HG03575 (cell line): ENCODE measurements around the gene MPV17.
"Not testable (repeated sequence)": the region's sequence is repeated elsewhere in the genome, so short reads cannot be mapped to it uniquely, and the experiment has no call there.

Source experiments
- ATAC-seq: cut with Tn5 transposase; IDR thresholded peaks from one replicate; pipeline ENCODE4 v1.9.1; 2021; ENCODE audit not compliant: unreplicated experiment, insufficient number of reproducible peaks, low FRiP score; ENCODE audit errors: extremely low read depth

The MPV17 gene

GRCh38 chr2:27322766-27323595, at the start of gene MPV17:
TSS of gene MPV17 (minus strand) at chr2:27323097. CDS start at chr2:27322517, 580 bp downstream.
- no peak for ATAC-seq

DNA sequence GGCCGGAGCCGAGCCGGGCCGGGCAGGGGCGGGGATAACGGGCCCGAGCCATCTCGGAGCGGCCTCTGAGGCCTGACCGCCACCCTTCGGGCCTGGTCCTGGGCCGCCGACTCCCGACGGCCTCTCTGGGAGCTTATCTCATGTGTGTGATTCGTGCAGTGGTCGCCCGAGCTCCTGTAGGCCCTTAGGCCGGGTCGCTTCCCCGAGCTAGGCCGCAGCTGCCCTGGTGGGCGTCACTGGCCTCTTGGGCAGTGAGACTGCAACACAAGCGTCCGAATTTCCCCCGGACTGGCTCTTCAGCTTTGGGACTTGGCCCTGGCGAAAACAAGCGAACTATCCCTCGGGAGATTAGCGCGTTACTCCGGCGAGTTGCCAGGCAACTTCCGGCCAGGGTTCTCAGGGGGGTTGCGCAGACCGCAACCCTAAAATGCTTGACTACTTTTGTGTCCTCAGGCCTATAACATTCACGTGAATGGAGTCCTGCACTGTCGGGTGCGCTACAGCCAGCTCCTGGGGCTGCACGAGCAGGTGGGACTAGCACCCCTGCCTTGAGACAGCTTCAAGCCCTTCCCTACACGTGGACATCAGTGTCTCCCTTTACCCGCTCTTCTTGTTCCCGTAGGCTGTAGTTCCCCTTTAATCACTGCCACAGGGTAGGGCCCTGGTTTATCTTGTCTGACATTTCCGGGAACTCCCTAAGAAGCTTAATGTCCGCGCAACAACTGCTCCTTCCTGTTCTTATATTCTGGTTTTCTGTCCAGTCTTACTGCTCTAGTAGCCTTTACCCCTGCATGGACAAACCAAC, 48.1 kb upstream of the MPV17 start:
- no peak for ATAC-seq

DNA sequence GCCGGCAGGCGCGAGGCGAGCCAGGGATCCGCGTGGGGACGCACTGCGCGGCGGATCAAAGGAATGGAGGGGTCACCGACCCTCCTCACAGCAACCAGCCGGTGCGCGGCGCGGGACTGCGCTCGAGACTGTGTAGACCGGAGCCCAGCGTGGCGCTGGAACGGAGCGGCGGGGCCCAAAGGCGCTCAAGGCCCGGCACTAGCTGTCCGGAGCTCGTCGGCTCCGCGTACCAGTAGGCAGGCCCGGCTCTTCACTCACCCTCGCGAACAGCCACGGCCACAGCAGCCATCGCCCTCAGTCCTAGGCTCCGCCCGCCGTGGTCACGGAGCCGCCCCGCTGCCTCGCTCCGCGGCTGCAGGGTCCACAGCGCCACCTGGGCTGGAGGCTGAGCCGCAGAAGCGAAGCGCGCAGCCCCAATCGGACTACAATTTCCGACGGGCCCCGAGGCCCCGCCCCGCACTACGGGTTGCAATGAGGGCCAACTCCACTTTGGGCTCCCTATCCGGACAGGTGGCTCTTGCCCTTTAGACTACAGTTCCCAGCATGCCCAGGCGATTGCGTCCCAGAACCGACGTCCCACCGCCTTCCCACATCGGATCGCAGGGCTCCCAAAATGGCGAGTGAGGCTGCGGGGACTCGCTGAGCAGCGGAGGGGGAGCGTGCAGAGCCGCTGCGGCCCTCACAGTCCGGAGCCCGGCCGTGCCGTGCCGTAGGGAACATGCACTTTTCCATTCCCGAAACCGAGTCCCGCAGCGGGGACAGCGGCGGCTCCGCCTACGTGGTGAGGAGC, 47.3 kb upstream of the MPV17 start, which contains the start of the genes EIF2B4 and SNX17:
Gene EIF2B4, minus strand, starts transcription at position 313 of the 790 bp plus-strand sequence. Its CDS starts 24 bp downstream, at position 289.
Gene SNX17, plus strand, starts transcription at position 591 of the 790 bp plus-strand sequence. Its CDS starts 128 bp downstream, at position 719.
- peak; percentile 70 for ATAC-seq

DNA sequence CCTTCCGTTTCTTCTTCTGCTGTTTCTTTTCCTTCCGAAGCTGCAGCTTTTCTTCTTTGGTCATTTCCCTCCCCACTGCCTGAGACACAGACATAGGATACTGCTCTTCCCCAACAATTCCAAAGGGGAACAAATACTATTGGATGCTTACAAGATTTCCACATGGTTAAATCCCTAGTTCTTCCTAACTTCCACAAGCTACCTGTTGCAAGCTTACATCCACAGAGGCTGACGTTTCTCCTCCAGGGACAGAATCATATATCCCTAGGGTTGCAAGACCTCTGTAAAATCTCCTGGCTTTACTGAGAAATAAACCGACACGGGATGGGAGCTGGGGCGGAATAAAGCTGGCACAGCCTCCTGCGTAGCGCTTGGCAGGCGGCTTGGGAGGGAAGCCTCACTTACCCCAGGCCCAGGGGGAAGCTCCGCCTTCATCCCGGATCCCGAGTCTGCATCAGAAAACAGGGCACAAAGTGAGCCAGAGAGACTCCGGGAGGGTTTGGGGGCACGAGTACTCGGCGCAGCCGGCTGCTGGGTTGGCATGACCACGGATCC, 46.7 kb upstream of the MPV17 start:
- ATAC-seq, result no peak

- no peak for ATAC-seq
These were observed 41.0 kb upstream of the MPV17 start for GRCh38 chr2:27363933-27364332.

DNA sequence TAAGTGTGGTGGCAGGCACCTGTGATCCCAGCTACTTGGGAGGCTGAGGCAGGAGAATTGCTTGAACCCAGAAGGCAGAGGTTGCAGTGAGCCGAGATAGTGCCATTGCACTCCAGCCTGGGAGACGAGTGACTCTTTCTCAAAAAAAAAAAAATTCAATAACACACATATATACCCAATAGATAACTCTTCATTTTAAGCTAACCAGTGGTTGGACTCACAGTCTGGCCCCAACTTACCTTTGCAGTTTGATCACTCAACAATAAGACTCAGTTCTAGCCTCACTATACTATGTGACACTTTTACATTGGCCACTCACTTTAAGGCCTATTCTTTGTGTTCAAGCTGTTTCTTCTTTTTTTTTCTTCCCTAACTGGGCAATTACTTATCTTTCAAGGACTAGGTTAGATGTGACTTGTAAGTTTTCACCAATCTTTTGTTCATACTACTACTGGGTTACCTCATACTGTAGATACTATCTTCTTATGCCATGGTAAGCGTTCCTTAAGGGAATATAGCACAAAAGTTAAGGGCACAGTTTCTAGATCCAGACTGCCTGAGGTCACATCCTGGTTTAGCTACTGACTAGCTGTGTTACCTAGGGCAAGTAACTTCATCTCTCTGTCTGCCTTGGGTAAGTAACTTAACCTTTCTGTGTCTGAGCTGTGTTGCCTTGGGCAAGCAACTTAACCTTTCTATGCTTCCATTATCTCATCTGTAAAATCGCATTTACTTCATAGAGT, 40.0 kb upstream of the MPV17 start:
- ATAC-seq, result no peak

- ATAC-seq, result peak; percentile 50
These were observed 33.7 kb upstream of the MPV17 start, which contains the start of gene GTF3C2 for GRCh38 chr2:27356382-27357181. TSS of gene GTF3C2 (minus strand) at chr2:27356764. CDS start at chr2:27343554, 13,210 bp downstream.

- ATAC-seq, result peak; percentile 8
These were observed 33.1 kb upstream of the MPV17 start for GRCh38 chr2:27356056-27356381.

DNA sequence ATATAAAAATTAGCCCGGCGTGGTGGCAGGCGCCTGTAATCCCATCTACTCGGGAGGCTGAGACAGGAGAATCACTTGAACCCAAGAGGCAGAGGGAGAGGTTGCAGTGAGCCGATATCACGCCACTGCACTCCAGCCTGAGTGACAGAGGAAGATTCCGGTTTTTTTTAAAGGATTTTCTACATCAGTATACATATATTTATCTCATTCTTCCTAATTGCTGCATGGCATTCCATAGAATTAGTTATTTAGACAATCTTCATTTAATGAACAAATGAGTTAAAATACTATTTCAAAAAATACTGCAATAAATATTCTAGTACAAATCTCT, 31.7 kb upstream of the MPV17 start:
- ATAC-seq, result no peak

GRCh38 chr2:27353762-27354596, 31.1 kb upstream of the MPV17 start:
- no peak for ATAC-seq

DNA sequence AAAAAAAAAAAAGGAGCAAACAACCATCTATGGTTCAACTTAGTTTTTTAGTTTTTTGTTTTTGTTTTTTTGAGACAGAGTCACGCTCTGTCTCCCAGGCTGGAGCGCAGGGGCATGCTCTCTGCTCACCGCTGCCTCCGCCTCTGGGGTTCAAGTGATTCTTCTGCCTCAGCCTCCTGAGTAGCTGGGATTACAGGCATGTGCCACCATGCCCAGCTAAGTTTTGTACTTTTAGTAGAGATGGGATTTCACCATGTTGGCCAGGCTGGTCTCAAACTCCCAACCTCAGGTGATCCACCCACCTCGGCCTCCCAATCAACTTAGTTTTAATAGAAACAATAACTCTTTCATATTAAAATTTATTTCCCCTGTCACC, 30.5 kb upstream of the MPV17 start:
- ATAC-seq, result not testable (repeated sequence)

GRCh38 chr2:27351802-27352598, 29.1 kb upstream of the MPV17 start:
- no peak for ATAC-seq

GRCh38 chr2:27350106-27350693, 27.3 kb upstream of the MPV17 start:
- no peak for ATAC-seq

DNA sequence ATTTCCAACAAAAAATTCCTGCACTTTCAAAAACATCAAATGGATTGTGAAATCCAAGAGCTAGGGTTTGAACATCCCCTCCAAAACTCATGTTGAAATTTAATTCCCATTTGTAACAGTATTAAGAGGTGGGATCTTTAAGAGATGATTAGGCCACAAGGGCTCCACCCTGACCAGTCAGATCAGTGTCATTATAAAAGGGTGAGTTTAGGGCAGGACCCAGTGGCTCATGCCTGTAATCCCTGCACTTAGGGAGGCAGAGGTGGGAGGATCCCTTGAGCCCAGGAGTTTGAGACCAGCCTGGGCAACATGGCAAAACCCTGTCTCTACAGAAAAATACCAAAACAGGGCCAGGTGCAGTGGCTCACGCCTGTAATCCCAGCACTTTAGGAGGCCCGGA, 24.7 kb upstream of the MPV17 start:
- ATAC-seq, result no peak

- ATAC-seq, result no peak
These were observed 13.3 kb upstream of the MPV17 start for GRCh38 chr2:27336173-27336572.

GRCh38 chr2:27335311-27335710, 12.4 kb upstream of the MPV17 start:
- no peak for ATAC-seq
